ENCODE data around the gene AMOT.

AMOT gene

DNA sequence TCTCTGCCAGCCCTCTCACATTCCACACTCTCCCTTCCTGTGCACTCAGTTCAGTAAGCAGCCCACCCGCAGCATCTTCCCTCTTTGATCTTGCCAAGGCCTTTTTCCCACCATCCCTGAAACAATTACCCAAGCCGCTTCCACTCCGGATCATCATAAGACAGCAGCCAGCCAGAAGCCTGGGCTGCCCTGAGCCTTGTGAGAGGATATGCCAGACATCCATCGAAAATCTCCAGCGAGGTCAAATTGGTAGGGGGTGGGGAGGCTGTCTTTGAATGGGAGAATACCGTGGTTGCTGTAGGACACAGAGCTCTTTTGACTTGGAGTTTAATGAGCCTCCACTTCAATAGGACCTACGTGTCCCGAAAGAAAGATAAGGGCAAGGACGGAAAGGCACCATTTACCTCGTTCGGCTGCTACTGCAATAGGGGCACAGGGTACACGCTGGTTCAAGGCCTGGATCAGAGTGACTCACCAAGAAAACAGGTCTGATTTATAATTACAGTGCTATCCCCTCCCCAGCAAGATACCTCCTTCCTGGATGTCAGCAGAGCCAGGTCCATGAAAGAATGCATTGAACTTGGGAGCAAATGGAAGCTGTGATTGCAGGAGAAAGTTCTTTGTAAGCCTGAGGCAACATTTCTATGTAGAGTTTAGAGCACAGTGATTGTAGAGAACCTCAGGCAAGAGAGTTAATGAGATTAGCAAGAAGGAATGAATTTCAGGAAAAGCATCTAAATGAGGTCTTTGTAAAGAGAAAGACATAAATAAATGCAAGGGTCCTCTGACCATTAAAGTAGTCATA, 39.5 kb downstream of the AMOT start:
- DNase-seq (ENCODE audit: low spot score), result no peak

DNA sequence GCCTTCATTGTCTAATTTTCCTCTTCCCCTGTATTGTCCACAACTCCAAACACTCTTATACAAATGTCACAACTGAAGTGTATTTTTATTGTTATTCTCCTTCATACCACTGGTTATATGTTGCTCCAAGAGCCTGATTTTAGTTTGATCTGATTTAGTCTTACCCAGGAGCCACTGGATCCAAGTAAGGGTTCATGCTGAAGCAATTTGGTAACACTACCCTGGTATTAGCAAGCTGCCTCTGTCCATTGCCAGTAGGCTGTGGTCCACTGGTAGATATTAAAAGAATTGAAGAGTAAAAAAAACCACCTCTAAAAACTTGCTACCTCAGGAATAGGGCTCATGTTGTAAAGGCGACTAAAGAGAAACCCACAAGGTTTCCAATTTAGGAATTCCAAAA, 41.2 kb downstream of the AMOT start:
- DNase-seq (ENCODE audit: low spot score), result no peak

DNA sequence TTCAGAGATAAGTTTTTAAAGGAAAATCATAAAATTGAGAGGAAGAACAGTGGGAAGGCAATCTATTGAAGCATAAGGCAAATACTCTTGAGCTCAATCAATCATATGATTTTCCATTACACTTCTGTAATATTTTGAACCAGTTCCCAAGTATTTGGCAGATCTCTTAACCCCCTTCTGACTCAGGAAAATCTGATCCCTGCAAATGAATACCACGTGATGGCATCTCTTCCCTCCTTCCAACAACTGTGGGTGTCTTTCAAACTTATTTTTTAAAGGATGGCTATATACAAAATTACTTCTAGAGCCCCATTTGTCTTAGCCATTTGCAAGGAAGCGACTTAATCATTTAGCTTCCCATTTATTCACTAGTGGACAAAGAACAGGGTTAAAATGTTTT, 41.9 kb downstream of the AMOT start:
- DNase-seq (ENCODE audit: low spot score), result no peak

DNA sequence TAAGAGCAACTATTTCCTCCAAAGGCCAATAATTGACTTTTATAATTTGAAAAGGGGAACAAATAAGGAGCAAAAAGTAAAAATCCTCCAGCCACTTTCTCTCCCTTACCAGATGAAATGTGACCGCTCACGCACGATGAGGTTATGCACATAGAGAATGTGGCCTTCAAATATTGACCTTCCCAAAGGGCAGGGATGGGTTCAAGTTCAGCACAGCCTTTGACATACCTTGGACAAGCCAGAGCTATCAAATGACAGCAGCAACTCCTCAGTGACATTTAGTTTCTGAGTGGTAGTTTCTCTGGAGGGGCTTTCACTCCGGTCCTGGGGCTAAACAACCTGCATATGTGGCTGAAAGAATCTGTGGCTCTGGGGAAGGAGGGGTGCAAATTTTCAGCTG, 50.7 kb downstream of the AMOT start:
- no peak for DNase-seq (ENCODE audit: low spot score)

DNA sequence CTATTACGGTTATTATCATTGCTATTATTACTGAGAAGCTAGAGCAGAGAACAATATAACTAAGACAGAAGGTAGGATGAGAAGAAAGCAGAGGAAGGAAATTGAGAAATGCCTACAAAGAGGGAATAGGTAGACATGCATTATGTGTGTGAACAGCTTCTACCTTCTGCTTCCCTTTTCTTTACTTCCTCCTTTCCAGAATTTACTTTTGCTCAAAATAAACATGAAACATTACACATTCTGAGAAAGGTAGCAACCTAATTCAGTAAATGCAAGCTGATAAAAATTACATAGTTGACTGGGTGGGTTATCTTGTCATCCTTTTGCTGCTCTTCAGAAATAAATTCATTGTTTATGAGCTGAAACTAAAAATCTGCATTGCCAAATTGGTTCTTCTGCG, 54.6 kb downstream of the AMOT start:
- no peak for DNase-seq (ENCODE audit: low spot score)

DNA sequence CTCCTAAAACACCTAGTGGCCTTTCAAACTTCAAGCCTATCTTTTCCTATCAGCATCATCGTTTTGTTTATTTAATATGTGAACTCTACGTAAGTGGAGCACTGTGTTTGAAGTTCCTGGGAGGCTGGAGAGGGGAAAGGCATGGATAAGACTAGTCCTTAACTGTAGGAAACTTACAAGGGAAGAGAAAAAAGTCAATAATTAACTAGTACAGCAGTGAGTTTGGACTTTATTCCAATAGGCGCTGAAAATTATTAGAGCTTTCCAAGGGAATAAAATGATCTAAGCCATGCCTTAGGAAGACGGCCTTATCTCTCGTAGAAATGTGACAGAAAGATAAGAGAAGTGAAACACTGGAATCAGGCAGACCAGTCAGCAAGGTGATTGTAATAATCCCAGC, 55.3 kb downstream of the AMOT start:
- no peak for DNase-seq (ENCODE audit: low spot score)

GRCh38 chrX:112784692-112785091, 55.9 kb downstream of the AMOT start:
- no peak for DNase-seq (ENCODE audit: low spot score)

GRCh38 chrX:112779139-112779538, 61.5 kb downstream of the AMOT start:
- DNase-seq (ENCODE audit: low spot score), result no peak

DNA sequence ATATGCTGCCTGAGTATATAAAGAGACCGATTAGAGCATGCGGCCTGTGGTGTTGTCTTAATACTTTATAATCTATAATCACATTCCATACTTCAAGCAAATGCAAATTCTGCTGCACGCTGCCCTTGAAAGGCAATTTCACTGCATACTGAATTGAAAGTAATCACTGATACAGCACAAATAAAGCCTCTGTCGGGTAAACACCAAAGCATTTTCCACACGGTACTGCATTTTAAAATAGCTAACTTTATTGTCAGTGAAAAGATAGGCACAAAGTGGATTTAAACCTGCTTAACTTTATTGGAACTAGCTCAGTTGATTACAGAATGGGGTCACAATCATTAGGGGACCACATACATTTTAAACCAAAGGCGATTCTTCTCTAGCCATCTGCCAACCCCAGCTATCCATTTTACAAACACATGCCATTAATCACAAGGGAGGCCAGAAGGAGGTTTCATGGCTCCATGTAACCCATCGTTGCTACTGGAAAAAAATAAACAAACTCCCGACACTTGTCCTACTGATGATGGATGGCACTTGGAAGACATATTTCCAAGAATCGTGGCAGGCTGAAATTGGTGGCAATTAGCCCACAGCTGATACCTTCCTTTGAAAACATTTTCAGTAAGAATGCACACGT, 65.9 kb downstream of the AMOT start:
- no peak for DNase-seq (ENCODE audit: low spot score)

GRCh38 chrX:112774142-112774541, 66.5 kb downstream of the AMOT start:
- DNase-seq (ENCODE audit: low spot score), result no peak

DNA sequence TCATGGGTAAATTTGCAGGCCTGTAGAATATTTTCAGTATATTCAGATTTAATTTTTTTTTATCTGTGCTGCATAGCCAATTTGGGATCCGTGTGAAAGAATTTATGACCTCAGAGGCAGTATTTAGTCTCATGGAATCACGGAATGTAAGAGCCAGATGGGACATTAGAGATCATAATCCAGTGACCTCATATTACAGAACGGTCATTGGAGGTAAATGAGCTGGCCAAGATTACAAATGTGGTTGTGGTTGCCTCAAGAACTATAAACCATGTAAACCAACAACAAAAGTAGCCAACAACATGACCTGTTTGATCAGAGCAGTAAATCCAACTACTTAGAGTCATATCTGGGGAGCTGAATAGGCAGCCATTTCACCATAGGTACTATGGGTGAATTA, 71.6 kb downstream of the AMOT start:
- peak; percentile 40 for DNase-seq (ENCODE audit: low spot score)

- peak; percentile 8 for DNase-seq (ENCODE audit: low spot score)
Measured at GRCh38 chrX:112768563-112768962, 72.1 kb downstream of the AMOT start.

GRCh38 chrX:112766774-112767173, 73.9 kb downstream of the AMOT start:
- DNase-seq (ENCODE audit: low spot score), result no peak

GRCh38 chrX:112761242-112762207, 79.1 kb downstream of the AMOT start:
- no peak for DNase-seq (ENCODE audit: low spot score)

- no peak for DNase-seq (ENCODE audit: low spot score)
Measured at GRCh38 chrX:112760697-112761096, 79.9 kb downstream of the AMOT start.

DNA sequence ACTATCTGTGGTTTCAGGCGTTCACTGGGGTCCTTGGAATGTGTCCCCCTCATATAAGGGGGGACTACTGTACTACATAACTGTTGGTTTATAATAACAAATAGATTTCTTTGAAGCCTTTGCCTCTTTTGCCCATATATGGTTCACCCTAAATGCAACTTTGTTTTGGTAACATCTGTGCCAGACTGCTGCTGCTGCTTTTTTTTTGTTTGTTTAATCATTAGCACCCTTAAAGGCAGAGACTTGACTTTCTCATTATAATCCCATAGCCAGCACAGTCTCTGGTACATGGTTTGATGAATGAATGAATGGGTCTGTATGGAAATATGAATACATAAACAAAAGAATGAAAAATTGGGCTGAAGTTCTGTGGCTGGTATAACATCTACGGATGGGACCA, 80.7 kb downstream of the AMOT start:
- no peak for DNase-seq (ENCODE audit: low spot score)

GRCh38 chrX:112759512-112759911, 81.1 kb downstream of the AMOT start:
- DNase-seq (ENCODE audit: low spot score), result no peak

GRCh38 chrX:112757946-112758345, 82.7 kb downstream of the AMOT start:
- DNase-seq (ENCODE audit: low spot score), result no peak

GRCh38 chrX:112753116-112753515, 87.5 kb downstream of the AMOT start:
- DNase-seq (ENCODE audit: low spot score), result no peak

DNA sequence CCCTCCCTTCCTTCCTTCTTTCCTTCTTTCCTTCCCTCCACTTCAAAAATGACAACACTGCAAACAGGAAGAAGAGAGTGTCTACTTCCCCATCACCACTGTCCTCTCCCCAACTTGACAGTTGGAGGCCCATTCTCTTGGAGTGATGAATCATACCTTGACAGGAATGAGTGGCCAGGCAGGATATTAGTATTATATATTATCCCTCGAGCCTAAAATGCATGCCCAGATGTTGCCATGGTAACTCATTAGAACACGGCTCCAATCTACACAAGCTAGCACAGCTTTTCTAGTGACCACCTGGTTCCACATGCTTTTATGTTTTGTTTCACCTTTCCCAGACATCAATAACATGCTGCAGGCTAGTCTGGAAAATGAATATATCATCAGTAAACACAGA, 89.6 kb downstream of the AMOT start:
- DNase-seq (ENCODE audit: low spot score), result no peak

- peak; percentile 17 for DNase-seq (ENCODE audit: low spot score)
Measured at GRCh38 chrX:112746812-112747595, 93.6 kb downstream of the AMOT start.
